OCI-LY7 (cell line): ENCODE measurements around the gene SMIM22. TPM values are rescaled to one million over a fixed set of nuclear protein-coding genes. Genes with fewer than 3 reads are reported as not detected.

ENCODE experiments used
- BruUV-seq: library from RNA; stranded (reverse); fragments of 400-500 nt; replicated peaks from 2 replicates; lab custom pipeline; 2021; lab: Mats Ljungman, UMichigan
- CTCF ChIA-PET: fragments of 300-600 bp; sonication (Branson Sonifier 250); formaldehyde crosslinking; loops from one replicate; lab custom pipeline; 2022; ENCODE audit warnings: antibody characterized with exemption; ENCODE audit not compliant: unreplicated experiment; lab: Charles Lee
- POLR2A ChIA-PET: fragments of 300-600 bp; sonication (Branson Sonifier 250); formaldehyde crosslinking; loops from one replicate; lab custom pipeline; 2022; ENCODE audit warnings: antibody characterized with exemption; lab: Charles Lee
- DNase-seq: peaks from one replicate; pipeline ENCODE4 v3.0.0-alpha.2; 2015; ENCODE audit warnings: low spot score
- H2AFZ ChIP-seq: fragments of 200-600 bp; sonication (generic), shearing (Covaris generic); 2 replicates; pipeline ENCODE4 v1.6.1; 2014; ENCODE audit warnings: mild to moderate bottlenecking, antibody characterized with exemption, low read length, moderate library complexity
- H3K27ac ChIP-seq: fragments of 200-600 bp; sonication (generic); 2 replicates; pipeline ENCODE4 v1.5.1; 2014; ENCODE audit warnings: mixed run types, low read depth, mild to moderate bottlenecking, moderate library complexity, low read length, inconsistent platforms; ENCODE audit not compliant: poor library complexity, severe bottlenecking
- H3K36me3 ChIP-seq: fragments of 200-600 bp; sonication (generic); 2 replicates; pipeline ENCODE4 v1.6.1; 2014; ENCODE audit warnings: mild to moderate bottlenecking, antibody characterized with exemption, low read length, moderate library complexity, mixed read lengths; ENCODE audit not compliant: insufficient read depth
- H3K4me1 ChIP-seq: fragments of 200-600 bp; sonication (generic); 2 replicates; pipeline ENCODE4 v1.5.1; 2014; ENCODE audit warnings: mild to moderate bottlenecking, low read length; ENCODE audit not compliant: insufficient read depth, poor library complexity, severe bottlenecking
- H3K4me2 ChIP-seq: fragments of 200-600 bp; sonication (generic); 2 replicates; pipeline ENCODE4 v1.6.1; 2014; ENCODE audit warnings: mild to moderate bottlenecking, low read length
- H3K4me3 ChIP-seq: fragments of 200-600 bp; sonication (generic); 2 replicates; pipeline ENCODE4 v1.5.1; 2014; ENCODE audit warnings: mild to moderate bottlenecking, low read depth, low read length; ENCODE audit not compliant: poor library complexity, severe bottlenecking
- H3K79me2 ChIP-seq: fragments of 200-600 bp; sonication (generic); 2 replicates; pipeline ENCODE4 v1.6.1; 2016; ENCODE audit warnings: low read depth, mild to moderate bottlenecking, low read length, moderate library complexity, mixed read lengths; ENCODE audit not compliant: insufficient read depth
- H3K9me2 ChIP-seq: fragments of 200-600 bp; sonication (generic); 2 replicates; pipeline ENCODE4 v1.6.1; 2016; ENCODE audit warnings: mild to moderate bottlenecking, low read length, mixed read lengths; ENCODE audit not compliant: insufficient read depth
- H3K9me3 ChIP-seq: fragments of 200-600 bp; sonication (generic); 2 replicates; pipeline ENCODE4 v1.6.1; 2014; ENCODE audit warnings: mild to moderate bottlenecking, mixed run types, low read length, mixed read lengths
- H4K20me1 ChIP-seq: fragments of 200-600 bp; sonication (generic); 2 replicates; pipeline ENCODE4 v1.6.1; 2014; ENCODE audit warnings: mild to moderate bottlenecking, antibody characterized with exemption, low read length, moderate library complexity, mixed read lengths; ENCODE audit not compliant: insufficient read depth
- CTCF ChIP-seq: fragments of 200-600 bp; sonication (generic); conservative IDR thresholded peaks from 2 replicates; pipeline ENCODE4 v1.5.1; 2014; ENCODE audit warnings: mild to moderate bottlenecking, antibody characterized with exemption, low read length, moderate library complexity, mixed read lengths
- EZH2phosphoT487 ChIP-seq: fragments of 200-600 bp; sonication (generic); IDR thresholded peaks from 2 replicates; pipeline ENCODE4 v1.6.1; 2018; ENCODE audit warnings: low read depth, borderline replicate concordance, mild to moderate bottlenecking, mixed run types, antibody characterized with exemption, low read length, moderate library complexity, mixed read lengths
- intact Hi-C: fragments of 100-400 bp; cut with micrococcal nuclease; formaldehyde crosslinking; loops from one replicate; pipeline ENCODE4 v1.10.0; 2022; ENCODE audit not compliant: unreplicated experiment
- total RNA-seq, 2 experiments: library from RNA; depleted of rRNA in 1 of 2; stranded (reverse); fragments of >200 nt in 1 of 2; shearing (Covaris generic) in 1 of 2; gene quantifications; 2 replicates each; pipeline ENCODE4 v1.2.3, GENCODE V29; 2014 to 2022

Gene SMIM22
- total RNA-seq, 2 experiments from 2014 or later, result not detected

- peak; percentile 41 for DNase-seq
- peak overlapping the region; percentile 96 for H3K4me2 ChIP-seq
- TF ChIP-seq CTCF, result no peak
- no peak for TF ChIP-seq EZH2phosphoT487
- peaks cover 30% of the 10 kb centered on the region for H3K4me1 ChIP-seq
- peaks cover 17% of the 10 kb centered on the region for H3K36me3 ChIP-seq
- H2AFZ ChIP-seq, result peak overlapping the region; percentile 98
- H3K9me2 ChIP-seq, result no peaks in the 10 kb centered on the region
- H4K20me1 ChIP-seq, result no peaks in the 10 kb centered on the region
- H3K79me2 ChIP-seq, result peaks cover 12% of the 10 kb centered on the region; the same call in 1 of the 2 replicates
- H3K27ac ChIP-seq, result peak overlapping the region; percentile 68
- CTCF ChIA-PET, result interaction anchor here (0.6 kb wide), 1 partner anchor 295 kb away, joined by 3 read pairs; no protein-coding TSS in a partner anchor
- no TSS peak for BruUV-seq
- peak overlapping the region; percentile 72 for H3K4me3 ChIP-seq
- intact Hi-C loops, result loop anchor here (1.0 to 10.0 kb wide), 3 partner anchors 34 to 153 kb away; partner anchors contain the start of genes GLYR1, ROGDI, UBALD1 and UBN1
- H3K9me3 ChIP-seq, result no peaks in the 10 kb centered on the region
- POLR2A ChIA-PET, result interaction anchor here (0.6 to 3.1 kb wide), 4 partner anchors 8 to 33 kb away, joined by 3 to 23 read pairs (median 4); partner anchors contain the start of genes ANKS3 and DNAAF8
These were observed 27.2 kb upstream of the SMIM22 start for GRCh38 chr16:4767872-4768548.

GRCh38 chr16:4768549-4769305, 26.4 kb upstream of the SMIM22 start:
- Histone ChIP-seq H2AFZ (peak overlapping the region; percentile 98), H3K4me3 (peak overlapping the region; percentile 72), H3K36me3 (peaks cover 13% of the 10 kb centered on the region), H3K4me1 (peaks cover 30% of the 10 kb centered on the region), H3K9me3 (no peaks in the 10 kb centered on the region), H3K79me2 (peaks cover 12% of the 10 kb centered on the region; the same call in 1 of the 2 replicates), H3K9me2 (no peaks in the 10 kb centered on the region), H4K20me1 (no peaks in the 10 kb centered on the region), H3K4me2 (peak overlapping the region; percentile 96), H3K27ac (peak overlapping the region; percentile 68)
- intact Hi-C loops, result loop anchor here (1.0 to 10.0 kb wide), 3 partner anchors 34 to 154 kb away; partner anchors contain the start of genes GLYR1, ROGDI, UBALD1 and UBN1
- ChIA-PET CTCF (interaction anchor here (0.6 kb wide), 1 partner anchor 296 kb away, joined by 3 read pairs; no protein-coding TSS in a partner anchor), POLR2A (interaction anchor here (0.6 to 3.1 kb wide), 4 partner anchors 9 to 34 kb away, joined by 3 to 23 read pairs (median 4); partner anchors contain the start of genes ANKS3 and DNAAF8)
- peak; percentile 91 for DNase-seq
- BruUV-seq, result no TSS peak
- TF ChIP-seq CTCF, result no peak
- TF ChIP-seq EZH2phosphoT487, result no peak
